K562 (cell line): ENCODE measurements around the gene MPPED1. TPM values are rescaled to one million over a fixed set of nuclear protein-coding genes. Genes with fewer than 3 reads are reported as not detected.

Experiments used
- ATAC-seq: fragments of 200-7000 bp; cut with Tn5 transposase; 3 replicates; pipeline ENCODE4 v1.9.1; 2020; ENCODE audit warnings: moderate library complexity
- BruUV-seq: library from RNA; stranded (reverse); fragments of 400-500 nt; replicated peaks from 2 replicates; lab custom pipeline; 2021; lab: Mats Ljungman, UMichigan
- CTCF ChIA-PET: fragments of 300-600 bp; formaldehyde crosslinking; extraction: SDS; loops from one replicate; lab custom pipeline; 2021; ENCODE audit warnings: low intra/inter-chr PET ratio; lab: Yijun Ruan, JAX
- POLR2A ChIA-PET: fragments of 300-600, 350-650 bp; sonication (Branson Sonifier 250); formaldehyde crosslinking; extraction: SDS; loops from one replicate; lab custom pipeline; 2021; ENCODE audit warnings: antibody characterized with exemption, inconsistent platforms; lab: Yijun Ruan, JAX
- DNase-seq, 4 experiments: peaks; one replicate each; pipeline versions ENCODE4 v3.0.0 to v3.0.0-alpha.2; 2011 to 2018; ENCODE audit warnings: low spot score in 3 of 4, mixed read lengths in 3 of 4; ENCODE audit errors: extremely low read depth in 1 of 4
- FAIRE-seq: peaks from 2 replicates; lab custom pipeline; 2011; peaks lifted over from hg19 to GRCh38; lab: Jason Lieb, UNC
- H2AFZ ChIP-seq: 2 replicates; pipeline ENCODE4 v1.6.0; 2011; ENCODE audit warnings: low read depth, low read length, control low read depth, inconsistent platforms
- H3K27ac ChIP-seq: fragments of 200-600 bp; 3 replicates; pipeline ENCODE4 v1.8.0; 2011; ENCODE audit warnings: low read depth, mild to moderate bottlenecking, control low read depth, inconsistent platforms, low read length, moderate library complexity, mixed read lengths; ENCODE audit errors: extremely low read depth
- H3K27me3 ChIP-seq, 2 experiments: fragments of 300-600 bp in 1 of 2; 2 replicates in 1 of 2; 3 replicates in 1 of 2; pipeline versions ENCODE4 v1.6.0 to v1.8.0; 2011; ENCODE audit warnings: inconsistent platforms in 2 of 2, low read length in 2 of 2, mild to moderate bottlenecking in 1 of 2, mixed read lengths in 1 of 2, moderate library complexity in 1 of 2; ENCODE audit not compliant: control insufficient read depth in 2 of 2, insufficient read depth in 2 of 2
- H3K36me3 ChIP-seq: fragments of 300-600 bp; 3 replicates; pipeline ENCODE4 v1.8.0; 2011; ENCODE audit warnings: mild to moderate bottlenecking, low read length, inconsistent platforms; ENCODE audit not compliant: control insufficient read depth, insufficient read depth
- H3K4me1 ChIP-seq, 2 experiments: fragments of 200-600 bp in 1 of 2; replicated peaks in 1 of 2; 2 replicates in 1 of 2; 3 replicates in 1 of 2; pipeline versions ENCODE4 v1.5.1 to v1.8.0; 2011; ENCODE audit warnings: inconsistent platforms in 2 of 2, low read length in 2 of 2, mild to moderate bottlenecking in 1 of 2, mixed read lengths in 1 of 2, moderate library complexity in 1 of 2; ENCODE audit not compliant: control insufficient read depth in 2 of 2, insufficient read depth in 2 of 2
- H3K4me2 ChIP-seq: 2 replicates; pipeline ENCODE4 v1.6.1; 2011; ENCODE audit warnings: low read length, control low read depth, inconsistent platforms, mixed read lengths; ENCODE audit not compliant: insufficient read depth
- H3K4me3 ChIP-seq: fragments of 200-600 bp; sonication (generic), shearing (Covaris generic); 2 replicates; pipeline ENCODE4 v1.5.1; 2016; ENCODE audit warnings: control low read depth, inconsistent platforms
- H3K79me2 ChIP-seq: fragments of 200-600 bp; 3 replicates; pipeline ENCODE4 v1.8.0; 2011; ENCODE audit warnings: low read length, inconsistent platforms; ENCODE audit not compliant: control insufficient read depth, insufficient read depth
- H3K9ac ChIP-seq, 2 experiments: 2 replicates each; pipeline versions ENCODE4 v1.6.0 to v1.6.1; 2011; ENCODE audit warnings: low read depth in 2 of 2, low read length in 2 of 2, control low read depth in 1 of 2, inconsistent platforms in 1 of 2, mild to moderate bottlenecking in 1 of 2, mixed read lengths in 1 of 2; ENCODE audit not compliant: insufficient read depth in 1 of 2
- H3K9me1 ChIP-seq: one replicate; pipeline ENCODE4 v1.6.0; 2011; ENCODE audit warnings: inconsistent platforms, mild to moderate bottlenecking, low read length, moderate library complexity; ENCODE audit not compliant: control insufficient read depth, insufficient read depth
- H3K9me3 ChIP-seq: replicated peaks from 2 replicates; pipeline ENCODE4 v1.5.1; 2011; ENCODE audit warnings: low read depth, low read length, inconsistent platforms; ENCODE audit not compliant: control insufficient read depth, insufficient read depth
- H4K20me1 ChIP-seq: replicated peaks from 2 replicates; pipeline ENCODE4 v1.6.1; 2011; ENCODE audit warnings: low read length, inconsistent platforms, mixed read lengths; ENCODE audit not compliant: control insufficient read depth, insufficient read depth
- NCOA2 ChIP-seq, 2 experiments: fragments of 450-650 bp; IDR thresholded peaks; 2 replicates each; pipeline ENCODE4 v1.6.1; 2018; ENCODE audit warnings: mild to moderate bottlenecking in 2 of 2, moderate library complexity in 1 of 2; ENCODE audit not compliant: partially characterized antibody in 2 of 2
- TCF7 ChIP-seq: sonication (generic); IDR thresholded peaks from 2 replicates; pipeline ENCODE4 v1.6.1; 2016; ENCODE audit warnings: antibody characterized with exemption, borderline replicate concordance
- WGBS: fragments of 100-300 bp; shearing (Covaris generic); methylation state at CpG from one replicate; pipeline ENCODE4 v1.1.6; 2016; ENCODE audit warnings: low coverage, mixed read lengths; ENCODE audit not compliant: insufficient coverage; ENCODE audit errors: missing lambda C conversion rate; 5-methylcytosine and 5-hydroxymethylcytosine counted together
- in situ Hi-C: fragments of 300-500 bp; cut with MboI; formaldehyde crosslinking; loops from 4 replicates; pipeline ENCODE4 v1.15.0; 2018; ENCODE audit warnings: inconsistent platforms, mixed read lengths
- intact Hi-C: fragments of 100-400 bp; cut with micrococcal nuclease; formaldehyde crosslinking; loops from 2 replicates; pipeline ENCODE4 v1.14.2; 2022
- polyA plus RNA-seq, 8 experiments: library from polyadenylated mRNA; depleted of rRNA in 4 of 8; stranded (reverse) in 5 of 8; unstranded in 3 of 8; fragments of >200 nt; fragmentation: Nextera tagmentation in 2 of 8; fragmentation: Illumina TruSeq in 1 of 8; extraction: Ambion mirVana in 2 of 8; extraction: Trizol in 1 of 8; gene quantifications; 2 replicates each; pipeline versions ENCODE4 v1.2.1 to v1.2.3, GENCODE V29; 2011 to 2014; ENCODE audit warnings: inconsistent platforms in 1 of 8, missing spikeins in 1 of 8
- total RNA-seq, 7 experiments: library from RNA; depleted of rRNA in 6 of 7; stranded (reverse); fragments of >200 nt in 6 of 7; fragmentation: Illumina TruSeq in 2 of 7; extraction: Trizol in 2 of 7; gene quantifications; 2 replicates each; pipeline versions ENCODE4 v1.2.1 to v1.2.3, GENCODE V29; 2011 to 2021; ENCODE audit warnings: low replicate concordance in 1 of 7
- TF ChIP-seq, protein P1 (sequence below): fragments of 250-450 bp; sonication (Bioruptor Pico); IDR thresholded peaks from 2 replicates; pipeline ENCODE4 v1.5.0; 2021

MPPED1 gene
- total and polyA plus RNA-seq, 9 of the 15 experiments (the other 6 are each of a cell fraction or from before 2014, with no cell fraction given) = not detected

GRCh38 chr22:43432883-43433415, 21.1 kb downstream of the MPPED1 start:
- Histone ChIP-seq H3K4me1 (no peaks in the 10 kb centered on the region), H3K4me3 (no peak overlapping the region), H3K9me1 (no peaks in the 10 kb centered on the region), H3K4me2 (no peak overlapping the region), H3K9me3 (no peaks in the 10 kb centered on the region), H3K27ac (no peak overlapping the region), H3K27me3 (peaks cover 0 to 31% of the 10 kb centered on the region in 2 experiments; a peak in 3 of 5 replicates), H4K20me1 (no peaks in the 10 kb centered on the region; the same call in 1 of the 2 replicates), H3K9ac (no peak overlapping the region), H2AFZ (no peak overlapping the region), H3K79me2 (no peaks in the 10 kb centered on the region), H3K36me3 (no peaks in the 10 kb centered on the region)
- intact Hi-C loops (no loop called here), in situ Hi-C loops (no loop called here)
- no peak for DNase-seq
- ATAC-seq = no peak
- WGBS = 4% methylated on average over 5 of the region's 5 CpGs
- TF ChIP-seq TCF7 (no peak), NCOA2 (IDR thresholded peaks at IDR 0.05; ENCODE audit: partially characterized antibody in 2 of 2) (no peak)
- TF ChIP-seq, protein P1, sequence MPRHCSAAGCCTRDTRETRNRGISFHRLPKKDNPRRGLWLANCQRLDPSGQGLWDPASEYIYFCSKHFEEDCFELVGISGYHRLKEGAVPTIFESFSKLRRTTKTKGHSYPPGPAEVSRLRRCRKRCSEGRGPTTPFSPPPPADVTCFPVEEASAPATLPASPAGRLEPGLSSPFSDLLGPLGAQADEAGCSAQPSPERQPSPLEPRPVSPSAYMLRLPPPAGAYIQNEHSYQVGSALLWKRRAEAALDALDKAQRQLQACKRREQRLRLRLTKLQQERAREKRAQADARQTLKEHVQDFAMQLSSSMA (CRISPR knock-in tag) = no peak
- BruUV-seq = no TSS peak
- CTCF ChIA-PET = no interaction called here
- FAIRE-seq = no peak
- POLR2A ChIA-PET = no interaction called here
